Activated naive CD4-positive, alpha-beta T cell treated with anti-CD3 and anti-CD28 coated beads, Interleukin-2, amount 50 U/mL, for 24 hours (primary cell): ENCODE measurements around the gene DRAXIN.
A peak's percentile ranks its signal among the peaks of the same experiment; 100 is the strongest.

Experiments
- H3K27ac Mint-ChIP-seq: one replicate; pipeline ENCODE4 v1.8.0; 2021; ENCODE audit warnings: mild to moderate bottlenecking, mixed read lengths
- H3K27me3 Mint-ChIP-seq: one replicate; pipeline ENCODE4 v1.8.0; 2021; ENCODE audit warnings: mixed read lengths
- H3K36me3 Mint-ChIP-seq: one replicate; pipeline ENCODE4 v1.8.0; 2021; ENCODE audit warnings: mixed read lengths
- H3K4me1 Mint-ChIP-seq: one replicate; pipeline ENCODE4 v1.8.0; 2021; ENCODE audit warnings: mixed read lengths
- H3K4me3 Mint-ChIP-seq: one replicate; pipeline ENCODE4 v1.8.0; 2021; ENCODE audit warnings: mild to moderate bottlenecking, mixed read lengths
- H3K9me3 Mint-ChIP-seq: one replicate; pipeline ENCODE4 v1.8.0; 2021; ENCODE audit warnings: mixed read lengths

DRAXIN gene

DNA sequence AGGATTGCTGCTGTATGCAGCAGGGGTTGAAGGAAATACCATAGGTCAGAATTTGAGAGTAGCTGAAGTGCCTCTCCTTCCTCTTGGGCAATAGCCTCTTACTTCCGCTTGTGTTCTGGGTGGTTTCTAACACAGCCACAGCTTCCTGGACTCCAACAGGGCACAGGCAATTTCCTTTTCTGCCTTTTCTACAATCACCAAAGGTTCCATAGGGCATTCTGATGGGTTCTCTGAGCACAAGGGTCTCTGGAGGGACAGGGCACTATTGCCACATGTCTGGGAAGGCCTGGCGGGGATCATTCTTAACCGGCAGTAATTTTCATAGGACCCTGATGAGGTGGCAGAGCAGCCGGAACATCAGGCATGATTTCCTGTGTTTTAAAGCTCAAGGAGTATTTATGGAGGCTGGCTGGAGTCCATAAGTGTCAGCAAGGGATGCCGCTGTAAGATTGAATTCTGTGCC lies 39.0 kb downstream of the DRAXIN start:
- H3K36me3 Mint-ChIP-seq, result no peaks in the 10 kb centered on the region
- H3K27ac Mint-ChIP-seq, result peak overlapping the region; percentile 76
- peaks cover 47% of the 10 kb centered on the region for H3K4me1 Mint-ChIP-seq
- no peaks in the 10 kb centered on the region for H3K27me3 Mint-ChIP-seq
- H3K9me3 Mint-ChIP-seq, result no peaks in the 10 kb centered on the region
- peak overlapping the region; percentile 71 for H3K4me3 Mint-ChIP-seq

DNA sequence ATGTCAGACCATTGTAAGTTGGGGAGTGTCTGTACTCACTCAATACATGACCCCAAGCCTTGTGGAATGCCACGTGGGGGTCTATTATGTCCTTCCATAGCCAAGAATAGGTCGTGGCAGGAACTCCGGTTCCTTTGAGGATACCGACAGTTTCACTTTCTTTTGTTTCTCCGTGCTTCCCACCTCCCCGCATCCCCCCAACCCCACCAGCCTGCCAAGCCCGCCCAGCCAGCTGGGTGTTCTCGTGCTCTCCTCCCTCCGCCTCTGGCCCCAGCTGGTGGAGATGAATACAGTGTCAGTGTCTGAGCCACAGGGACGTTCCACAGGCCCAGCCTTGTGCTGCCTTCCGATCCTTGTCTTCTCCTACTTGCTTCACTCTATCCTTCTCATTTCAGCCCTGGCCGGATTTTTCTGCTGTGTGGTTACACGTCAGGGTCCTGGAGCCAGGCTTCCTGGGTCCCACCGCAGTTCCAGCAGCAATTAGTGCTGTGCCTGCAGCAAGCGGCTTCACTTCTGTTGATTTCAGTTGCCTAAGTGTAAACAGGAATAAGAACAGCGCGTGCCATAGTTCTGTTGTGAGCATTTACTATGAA lies 40.3 kb downstream of the DRAXIN start:
- H3K27me3 Mint-ChIP-seq, result no peaks in the 10 kb centered on the region
- no peaks in the 10 kb centered on the region for H3K9me3 Mint-ChIP-seq
- peaks cover 46% of the 10 kb centered on the region for H3K4me1 Mint-ChIP-seq
- H3K4me3 Mint-ChIP-seq, result peak overlapping the region; percentile 74
- no peaks in the 10 kb centered on the region for H3K36me3 Mint-ChIP-seq
- H3K27ac Mint-ChIP-seq, result peak overlapping the region; percentile 92

- no peak overlapping the region for H3K27ac Mint-ChIP-seq
- peaks cover 61% of the 10 kb centered on the region for H3K4me1 Mint-ChIP-seq
- H3K9me3 Mint-ChIP-seq, result no peaks in the 10 kb centered on the region
- H3K36me3 Mint-ChIP-seq, result no peaks in the 10 kb centered on the region
- no peaks in the 10 kb centered on the region for H3K27me3 Mint-ChIP-seq
- no peak overlapping the region for H3K4me3 Mint-ChIP-seq
Observed at GRCh38 chr1:11733306-11733705, 41.8 kb downstream of the DRAXIN start.

- H3K27me3 Mint-ChIP-seq, result no peaks in the 10 kb centered on the region
- no peaks in the 10 kb centered on the region for H3K36me3 Mint-ChIP-seq
- no peaks in the 10 kb centered on the region for H3K9me3 Mint-ChIP-seq
- no peak overlapping the region for H3K27ac Mint-ChIP-seq
- peak overlapping the region; percentile 95 for H3K4me3 Mint-ChIP-seq
- H3K4me1 Mint-ChIP-seq, result peaks cover 67% of the 10 kb centered on the region
Observed at GRCh38 chr1:11735531-11735853, 44.0 kb downstream of the DRAXIN start.

GRCh38 chr1:11735854-11736745 lies 44.6 kb downstream of the DRAXIN start, which contains the start of gene AGTRAP:
Gene AGTRAP, plus strand, starts transcription at chr1:11736136. Its CDS starts 73 bp downstream, at chr1:11736209.
- no peaks in the 10 kb centered on the region for H3K27me3 Mint-ChIP-seq
- H3K9me3 Mint-ChIP-seq, result no peaks in the 10 kb centered on the region
- H3K36me3 Mint-ChIP-seq, result no peaks in the 10 kb centered on the region
- peak within 1 kb of the TSS; percentile 95 for H3K4me3 Mint-ChIP-seq
- peaks cover 67% of the 10 kb centered on the region for H3K4me1 Mint-ChIP-seq
- H3K27ac Mint-ChIP-seq, result peak within 1 kb of the TSS; percentile 92

- Mint-ChIP-seq H3K4me3 (peak overlapping the region; percentile 95), H3K9me3 (no peaks in the 10 kb centered on the region), H3K36me3 (no peaks in the 10 kb centered on the region), H3K4me1 (peaks cover 67% of the 10 kb centered on the region), H3K27ac (peak overlapping the region; percentile 12), H3K27me3 (no peaks in the 10 kb centered on the region)
Observed at GRCh38 chr1:11736746-11737639, 45.5 kb downstream of the DRAXIN start.

GRCh38 chr1:11738096-11738495 lies 46.6 kb downstream of the DRAXIN start:
- H3K27me3 Mint-ChIP-seq, result no peaks in the 10 kb centered on the region

GRCh38 chr1:11738783-11739182 lies 47.3 kb downstream of the DRAXIN start:
- Mint-ChIP-seq H3K27ac (peak overlapping the region; percentile 17), H3K4me3 (no peak overlapping the region), H3K27me3 (no peaks in the 10 kb centered on the region), H3K36me3 (no peaks in the 10 kb centered on the region), H3K9me3 (no peaks in the 10 kb centered on the region), H3K4me1 (peaks cover 64% of the 10 kb centered on the region)

More at GRCh38 chr1:11738096-11738495, 46.6 kb downstream of the DRAXIN start:
- no peaks in the 10 kb centered on the region for H3K36me3 Mint-ChIP-seq
- peaks cover 66% of the 10 kb centered on the region for H3K4me1 Mint-ChIP-seq
- no peaks in the 10 kb centered on the region for H3K9me3 Mint-ChIP-seq
- no peak overlapping the region for H3K4me3 Mint-ChIP-seq
- H3K27ac Mint-ChIP-seq, result no peak overlapping the region

GRCh38 chr1:11740258-11741192 lies 49.0 kb downstream of the DRAXIN start:
- Mint-ChIP-seq H3K27me3 (no peaks in the 10 kb centered on the region), H3K4me1 (peaks cover 61% of the 10 kb centered on the region), H3K27ac (peak overlapping the region; percentile 51), H3K36me3 (no peaks in the 10 kb centered on the region), H3K9me3 (no peaks in the 10 kb centered on the region), H3K4me3 (peak overlapping the region; percentile 49)

DNA sequence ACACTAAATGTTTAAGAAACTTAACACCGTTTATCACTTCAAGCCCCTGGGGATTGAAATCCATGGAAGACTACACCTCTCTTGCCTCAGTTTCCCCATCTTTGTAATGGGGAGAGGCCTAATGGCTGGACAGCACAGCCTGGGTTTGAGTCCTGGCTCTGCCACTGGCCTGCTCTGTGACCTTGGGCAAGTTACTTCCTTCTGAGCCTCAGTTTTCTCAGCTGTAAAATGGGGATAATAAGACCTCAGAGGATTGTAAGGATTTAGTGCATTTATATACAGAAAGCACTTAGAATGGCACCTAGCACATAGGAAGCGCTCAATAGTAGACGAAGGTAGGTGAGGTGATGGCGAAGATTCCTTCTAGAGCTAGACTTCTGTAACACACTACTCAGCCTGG lies 50.0 kb downstream of the DRAXIN start:
- Mint-ChIP-seq H3K4me3 (no peak overlapping the region), H3K9me3 (no peaks in the 10 kb centered on the region), H3K27ac (no peak overlapping the region), H3K27me3 (no peaks in the 10 kb centered on the region), H3K36me3 (no peaks in the 10 kb centered on the region), H3K4me1 (peaks cover 61% of the 10 kb centered on the region)

DNA sequence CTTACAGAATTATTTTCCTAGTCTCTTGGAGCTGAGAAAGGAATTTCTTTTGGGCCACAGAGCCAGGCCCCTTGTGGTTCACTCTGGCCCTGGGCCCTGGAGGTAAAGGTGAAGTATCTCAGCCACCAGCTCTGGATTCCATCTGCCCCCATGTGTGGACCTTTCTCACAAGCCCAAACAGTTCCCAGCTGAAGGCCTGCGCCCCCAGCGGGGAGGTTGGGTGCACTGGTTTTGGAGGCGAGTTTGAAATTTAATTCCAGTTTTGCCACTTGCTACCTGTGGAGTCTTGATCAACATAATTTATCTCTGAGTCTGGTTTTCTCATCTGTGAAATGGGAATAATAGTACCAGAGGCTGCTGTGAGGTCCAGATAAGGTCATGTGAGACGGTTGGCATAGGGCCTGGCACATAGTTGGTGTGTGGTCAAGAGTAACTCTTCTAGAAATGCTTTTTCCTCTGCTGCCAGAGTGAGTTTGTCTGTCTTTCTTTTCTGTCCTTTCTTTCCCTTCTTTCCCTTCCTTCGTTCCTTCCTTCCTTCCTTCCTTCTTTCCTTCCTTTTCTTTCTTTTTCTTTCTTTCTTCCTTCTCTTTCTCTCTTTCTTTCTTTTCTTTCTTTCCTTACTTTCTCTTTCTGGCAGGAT lies 50.5 kb downstream of the DRAXIN start:
- Mint-ChIP-seq H3K27me3 (no peaks in the 10 kb centered on the region), H3K9me3 (no peaks in the 10 kb centered on the region), H3K4me3 (peak overlapping the region; percentile 12), H3K36me3 (peaks cover 4% of the 10 kb centered on the region), H3K4me1 (peaks cover 61% of the 10 kb centered on the region), H3K27ac (peak overlapping the region; percentile 19)

DNA sequence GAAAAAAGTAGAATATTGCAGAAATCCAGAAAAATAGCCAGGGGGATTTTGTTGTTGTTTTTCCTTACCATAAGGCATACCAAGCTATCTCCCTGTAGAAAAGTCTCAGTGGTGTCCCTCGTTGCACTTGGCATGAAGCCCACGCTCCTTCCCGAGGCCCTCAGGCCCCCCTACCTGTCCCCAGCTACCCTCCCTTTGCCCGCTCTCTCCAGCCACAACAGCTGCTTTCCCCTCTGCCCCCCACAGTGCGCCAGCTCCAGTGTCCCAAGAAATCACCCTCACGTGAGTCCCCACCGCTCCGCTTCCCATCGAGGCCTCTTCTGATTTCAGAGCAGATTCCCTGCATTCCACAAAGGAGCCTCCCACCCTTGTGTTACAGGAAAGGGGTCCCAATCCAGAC lies 52.8 kb downstream of the DRAXIN start:
- H3K27ac Mint-ChIP-seq, result no peak overlapping the region

DNA sequence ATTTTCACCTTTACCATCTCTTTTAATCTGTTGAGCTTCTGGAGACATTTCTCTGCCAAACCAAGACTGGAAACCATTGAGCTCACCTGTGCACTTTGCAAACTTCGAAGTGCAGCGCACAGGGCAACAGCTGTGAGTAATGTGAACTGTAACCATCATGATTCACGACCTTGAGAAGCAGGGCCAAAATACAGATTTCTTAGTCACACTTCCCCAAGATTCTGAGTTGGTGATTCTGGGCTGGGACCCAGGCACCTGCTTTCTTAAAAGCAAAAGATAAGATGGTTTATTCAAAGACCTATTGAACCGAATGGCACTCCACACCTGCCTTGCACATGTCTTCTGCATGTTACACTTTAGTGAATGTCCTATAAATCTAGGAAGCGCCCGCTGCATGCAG lies 54.6 kb downstream of the DRAXIN start:
- Mint-ChIP-seq H3K9me3 (no peaks in the 10 kb centered on the region), H3K27me3 (no peaks in the 10 kb centered on the region), H3K27ac (no peak overlapping the region), H3K36me3 (peaks cover 4% of the 10 kb centered on the region), H3K4me1 (peaks cover 27% of the 10 kb centered on the region), H3K4me3 (no peak overlapping the region)

More for the DNA sequence above, 52.8 kb downstream of the DRAXIN start:
- Mint-ChIP-seq H3K4me1 (peaks cover 44% of the 10 kb centered on the region), H3K36me3 (peaks cover 4% of the 10 kb centered on the region), H3K9me3 (no peaks in the 10 kb centered on the region), H3K4me3 (no peak overlapping the region), H3K27me3 (no peaks in the 10 kb centered on the region)

DNA sequence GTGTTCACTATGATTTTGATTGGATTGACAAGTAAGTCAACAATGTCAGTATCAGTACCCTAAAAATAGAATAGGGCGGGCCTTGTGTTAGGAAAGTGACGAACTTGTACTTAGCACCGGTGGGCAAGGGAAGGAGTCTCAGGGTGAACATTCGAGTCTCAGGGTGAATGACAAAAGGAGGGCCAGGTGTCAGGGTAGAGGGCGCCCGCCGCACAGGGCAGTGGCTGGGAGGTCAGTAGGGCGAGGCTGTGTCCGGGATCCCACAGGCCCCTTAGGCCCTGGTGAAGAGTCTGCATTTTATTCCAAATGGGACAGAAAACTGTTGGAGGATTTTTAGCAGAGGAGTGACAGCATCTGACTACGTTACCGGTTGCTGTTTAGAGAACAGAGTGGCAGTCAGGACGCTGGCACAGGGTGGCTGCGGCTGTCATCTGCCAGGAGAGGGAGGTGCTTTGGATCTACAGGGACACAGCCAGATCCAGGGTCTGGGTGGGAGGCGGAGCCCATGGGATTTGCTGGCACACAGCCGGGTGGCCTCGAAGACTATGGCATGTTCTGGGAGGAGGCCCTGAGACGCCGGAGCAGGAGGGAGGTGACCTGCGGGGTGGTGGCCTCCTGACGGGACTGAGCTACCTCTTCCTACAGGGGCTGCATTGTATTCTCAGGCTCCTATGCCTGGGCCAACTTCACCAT lies 55.4 kb downstream of the DRAXIN start:
- H3K36me3 Mint-ChIP-seq, result peaks cover 4% of the 10 kb centered on the region
- peak overlapping the region; percentile 38 for H3K27ac Mint-ChIP-seq
- no peaks in the 10 kb centered on the region for H3K27me3 Mint-ChIP-seq

More for the DNA sequence above, 55.4 kb downstream of the DRAXIN start:
- H3K4me3 Mint-ChIP-seq, result no peak overlapping the region
- H3K9me3 Mint-ChIP-seq, result no peaks in the 10 kb centered on the region
- H3K4me1 Mint-ChIP-seq, result peaks cover 19% of the 10 kb centered on the region
